Activated CD4-positive, CD25-positive, alpha-beta regulatory T cell treated with anti-CD3 and anti-CD28 coated beads, Interleukin-2, amount 50 U/mL, for 72 hours (primary cell): ENCODE measurements around the gene PAM.
"Not testable (repeated sequence)": the region's sequence is repeated elsewhere in the genome, so short reads cannot be mapped to it uniquely, and the experiment has no call there.

Experiments used
- DNase-seq: peaks from one replicate; pipeline ENCODE4 v3.0.0; 2021

The PAM gene

GRCh38 chr5:102753889-102754766, 977 bp upstream of the PAM start:
- DNase-seq: no peak

DNA sequence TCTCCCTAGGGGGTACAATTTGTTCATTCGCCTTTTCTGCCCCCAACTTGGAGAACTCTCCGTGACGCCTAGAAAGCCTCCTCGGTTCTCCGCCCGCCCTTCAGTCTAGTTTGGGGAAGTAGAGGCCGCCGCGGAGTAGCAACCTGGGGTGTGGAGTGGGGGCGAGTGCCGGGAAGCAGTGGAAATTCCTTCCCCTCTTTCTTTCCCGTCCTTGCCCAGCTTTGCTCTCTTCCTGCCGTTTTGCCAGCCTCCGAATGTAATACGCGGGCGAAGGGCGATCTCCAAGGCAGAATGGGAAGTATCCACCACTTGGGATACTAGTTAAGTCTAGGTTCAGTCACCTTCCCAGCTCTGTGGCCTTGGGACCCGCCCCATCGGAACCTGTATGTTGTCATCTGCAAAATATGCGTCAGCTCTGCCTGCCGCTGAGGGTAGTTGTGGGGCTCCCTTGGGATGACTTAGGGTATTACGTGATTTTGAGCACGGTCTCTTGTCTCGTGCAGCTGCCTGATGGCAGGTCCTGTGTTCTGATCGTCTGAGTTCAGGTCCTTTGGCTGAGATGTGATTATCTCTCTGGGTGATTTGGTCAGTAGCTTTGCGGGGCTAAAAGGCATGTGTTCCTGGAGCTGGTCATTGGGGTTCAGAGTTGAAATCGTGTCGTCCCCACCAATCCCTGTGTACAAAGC, 724 bp downstream of the PAM start:
- DNase-seq: peak; percentile 57

DNA sequence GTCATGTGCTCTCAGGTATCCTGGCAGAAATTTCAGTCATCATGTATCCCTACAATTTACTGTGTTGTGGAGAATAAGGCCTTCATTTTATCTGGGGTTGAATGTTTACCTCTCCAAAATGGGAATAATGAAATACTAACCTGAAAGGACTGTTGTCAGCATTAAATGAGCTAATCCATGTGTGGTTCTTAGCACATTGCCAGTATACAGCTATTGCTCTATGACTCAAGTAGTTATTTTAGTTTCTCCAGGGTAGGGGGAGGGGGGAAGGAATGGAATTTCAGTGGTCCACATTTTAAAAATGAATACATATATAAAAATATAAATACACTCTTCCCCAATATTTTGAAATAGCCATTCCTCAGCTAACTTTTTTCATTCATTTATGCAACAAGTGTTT, 3.5 kb downstream of the PAM start:
- DNase-seq: no peak

- DNase-seq: no peak
Measured at GRCh38 chr5:102759289-102759688, 4.2 kb downstream of the PAM start.

- DNase-seq: no peak
Measured at GRCh38 chr5:102759700-102760099, 4.6 kb downstream of the PAM start.

DNA sequence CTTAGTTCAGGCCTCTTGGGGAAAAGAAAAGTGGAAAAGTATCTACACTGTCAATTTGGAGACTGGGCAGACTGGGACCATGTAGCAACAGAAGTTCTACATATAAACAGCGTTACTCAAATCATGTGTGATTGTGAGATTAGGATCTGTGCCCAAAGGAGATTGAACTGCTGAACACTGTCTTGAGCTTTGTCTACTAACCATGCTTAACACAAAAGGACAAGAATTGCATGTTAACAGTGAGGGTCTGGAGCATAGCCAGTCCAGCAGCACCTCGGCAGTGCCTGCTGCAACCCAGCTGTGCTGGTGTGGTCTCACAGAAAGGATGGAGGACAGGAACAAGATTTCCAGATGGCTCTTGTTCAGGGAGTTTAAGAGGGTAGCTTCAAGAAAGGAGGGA, 5.7 kb downstream of the PAM start:
- DNase-seq: no peak

DNA sequence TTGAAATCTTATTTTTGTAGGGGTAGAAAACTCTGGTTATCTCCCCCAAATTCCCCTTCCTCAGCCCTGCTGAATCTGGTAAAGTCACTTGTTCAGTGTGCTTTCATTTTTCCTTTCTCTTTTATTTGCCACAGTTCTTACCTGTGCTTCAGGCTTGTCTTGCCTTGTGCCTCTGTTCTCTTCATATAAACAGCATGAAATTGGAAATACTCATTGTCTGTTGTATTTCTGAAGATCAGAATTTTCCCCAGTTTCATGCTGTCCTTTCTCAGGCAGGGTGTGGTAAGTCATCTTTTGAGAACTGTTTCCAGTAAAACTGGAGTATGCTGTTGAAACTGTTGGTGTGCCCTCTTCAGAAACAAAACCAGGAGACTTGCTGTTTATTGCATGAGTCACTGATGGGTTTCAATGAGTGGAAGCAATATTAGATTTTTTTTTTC, 7.0 kb downstream of the PAM start:
- no peak for DNase-seq

DNA sequence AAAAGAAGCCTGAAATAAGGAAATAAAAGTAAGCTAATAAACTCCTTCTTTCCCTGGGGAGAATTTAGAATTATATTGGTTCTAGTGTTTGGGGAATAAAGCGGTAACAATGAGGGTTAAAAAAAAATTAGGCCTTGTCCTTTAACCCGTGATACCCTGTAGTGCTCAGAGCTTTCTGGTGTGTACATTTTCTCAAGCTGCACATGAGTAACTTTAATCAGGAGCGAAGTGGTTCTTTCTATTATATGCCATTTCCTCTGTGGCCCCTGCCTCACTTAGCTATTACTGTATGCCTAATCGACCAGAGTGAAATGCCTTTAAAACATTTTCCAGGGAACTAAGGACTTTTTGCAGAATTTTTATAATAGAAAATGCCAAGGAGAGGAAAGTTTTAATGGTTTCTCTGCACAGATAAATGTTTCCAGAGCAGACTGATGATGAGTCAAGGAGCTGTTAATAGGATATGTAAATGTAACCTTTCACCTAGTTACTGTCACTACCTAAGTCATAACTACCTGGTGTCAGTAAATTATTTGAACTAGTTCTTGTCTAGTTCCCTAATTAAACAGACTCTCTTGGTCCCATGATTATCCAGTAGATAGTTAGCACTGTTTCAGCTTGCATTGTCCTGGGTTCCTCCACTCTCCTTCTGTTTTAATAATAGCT, 7.6 kb downstream of the PAM start:
- no peak for DNase-seq

- no peak for DNase-seq
Measured at GRCh38 chr5:102763734-102764133, 8.6 kb downstream of the PAM start.

- no peak for DNase-seq
Measured at GRCh38 chr5:102764381-102765004, 9.4 kb downstream of the PAM start.

DNA sequence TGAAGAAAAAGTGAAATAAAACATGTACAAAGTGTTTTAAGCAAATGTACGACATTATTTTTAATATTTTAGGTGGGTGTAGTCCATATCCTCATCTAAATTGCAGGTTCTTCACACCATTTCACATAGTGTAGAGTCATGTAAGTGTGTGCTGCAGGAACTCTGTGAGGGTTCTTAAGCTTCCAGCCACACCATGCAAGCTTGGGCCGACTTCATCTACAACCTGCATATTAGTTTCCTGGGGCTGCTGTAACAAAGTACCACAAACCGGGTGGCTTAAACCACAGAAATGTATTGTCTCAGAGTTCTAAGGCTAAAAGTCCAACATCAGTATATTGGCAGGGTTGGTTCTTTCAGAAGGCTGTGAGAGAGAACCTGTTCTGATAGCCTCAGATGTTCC, 10.2 kb downstream of the PAM start:
- no peak for DNase-seq

DNA sequence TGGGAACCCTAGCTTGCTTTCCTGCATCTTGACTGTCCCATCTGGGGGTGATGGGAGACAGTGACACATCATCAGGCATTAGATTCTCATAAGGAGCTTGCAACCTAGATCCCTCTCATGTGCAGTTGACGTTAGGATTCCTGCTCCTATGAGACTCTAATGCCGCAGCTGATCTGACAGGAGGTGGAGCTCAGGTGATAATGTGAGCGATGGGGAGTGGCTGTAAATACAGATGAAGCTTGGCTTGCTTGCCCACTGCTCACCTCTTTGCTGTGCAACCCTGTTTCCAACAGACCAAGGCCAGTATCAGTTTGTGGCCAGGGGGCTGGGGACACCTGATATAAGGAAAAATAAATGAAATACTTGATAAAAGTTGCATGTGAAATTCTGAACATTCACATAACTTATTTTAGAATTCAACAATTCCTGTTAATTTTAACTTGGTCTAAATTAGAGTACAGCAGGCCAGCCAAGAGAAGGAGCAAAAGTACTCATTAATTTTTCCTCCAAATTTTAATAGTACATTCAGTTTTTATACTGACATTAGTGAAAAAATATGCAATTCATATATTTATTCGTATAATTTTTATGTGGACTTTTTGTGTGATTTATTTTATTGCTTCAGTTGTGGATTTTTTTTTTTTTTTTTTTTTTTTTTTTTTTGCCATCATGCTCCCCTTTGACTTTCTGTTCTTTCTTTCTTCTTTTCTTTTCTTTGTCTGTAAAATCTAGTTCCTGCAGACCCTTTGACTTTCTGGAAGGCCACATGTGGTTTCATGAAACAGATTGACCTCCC, 11.4 kb downstream of the PAM start:
- no peak for DNase-seq

DNA sequence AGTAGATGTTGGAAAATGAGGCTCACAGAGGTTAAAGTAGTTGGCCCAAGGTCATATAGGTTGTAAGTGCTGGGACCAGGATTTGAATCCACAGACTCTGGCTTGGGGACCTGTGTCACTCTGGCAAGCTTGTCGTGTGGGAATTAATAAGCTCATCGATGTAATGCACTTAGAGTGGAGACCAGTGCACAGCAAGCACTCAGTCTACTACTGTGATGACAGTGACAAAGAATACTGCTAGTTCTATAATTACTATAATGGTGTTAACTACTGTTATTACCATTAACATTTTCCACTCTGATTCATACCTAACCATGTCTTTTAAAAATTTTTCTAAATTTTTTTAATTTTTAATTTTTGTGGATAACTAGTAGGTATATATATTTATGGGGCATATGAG, 12.8 kb downstream of the PAM start:
- no peak for DNase-seq

DNA sequence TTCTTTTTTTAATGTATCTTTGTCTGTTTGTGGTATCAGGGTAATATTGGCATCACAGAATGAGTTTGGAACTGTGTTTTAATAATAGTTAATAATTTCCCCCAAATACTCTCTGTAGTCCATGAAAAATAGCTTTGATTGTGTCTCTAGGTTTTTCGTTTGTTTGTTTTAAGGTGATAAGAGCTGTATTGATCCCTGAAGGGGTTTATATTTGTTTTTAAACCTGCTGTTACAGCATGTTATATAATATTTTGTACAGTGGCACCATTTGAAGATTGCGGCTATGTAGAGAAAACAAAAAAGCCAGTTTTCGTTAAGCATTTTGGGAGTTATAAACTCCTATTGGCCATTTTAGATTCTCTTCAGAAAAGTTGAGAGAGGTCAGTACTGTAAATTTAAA, 15.7 kb downstream of the PAM start:
- no peak for DNase-seq

GRCh38 chr5:102771435-102771834, 16.3 kb downstream of the PAM start:
- no peak for DNase-seq

DNA sequence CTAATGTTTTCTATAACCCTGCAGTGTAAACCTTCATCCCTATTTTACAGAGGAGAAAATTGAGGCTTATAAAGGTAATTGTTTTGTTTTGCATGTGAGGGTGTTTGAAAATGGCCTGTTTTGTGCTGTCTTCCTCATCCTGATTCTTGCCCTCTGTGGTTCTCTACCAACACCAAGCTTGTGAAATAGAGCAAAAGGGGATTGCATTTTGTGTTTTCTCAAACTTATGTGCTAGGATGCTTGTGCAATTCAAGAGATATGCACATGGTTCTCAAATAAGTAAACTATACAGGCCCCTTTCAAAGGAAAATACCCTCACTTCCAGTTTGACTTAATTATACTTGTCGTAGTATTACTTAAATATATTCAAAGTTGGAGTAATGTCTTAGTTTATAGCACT, 17.2 kb downstream of the PAM start:
- no peak for DNase-seq

DNA sequence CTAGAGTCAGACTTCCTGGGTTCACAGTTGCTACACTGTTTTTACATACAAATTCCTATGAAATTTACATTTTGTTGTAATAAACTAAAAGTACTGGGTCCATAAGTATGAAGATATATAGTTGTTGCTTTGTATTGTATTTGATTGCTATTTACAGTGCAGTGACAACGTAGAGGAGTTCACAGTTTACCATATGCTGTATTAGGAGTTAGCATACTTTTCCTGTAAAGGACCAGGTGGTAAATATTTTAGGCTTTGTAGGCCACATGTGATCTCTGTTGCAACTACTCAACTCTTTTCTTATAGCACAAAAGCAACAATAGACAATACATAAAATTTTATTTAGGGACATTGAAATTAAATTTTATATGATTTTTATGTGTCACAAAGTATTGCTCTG, 18.0 kb downstream of the PAM start:
- no peak for DNase-seq

DNA sequence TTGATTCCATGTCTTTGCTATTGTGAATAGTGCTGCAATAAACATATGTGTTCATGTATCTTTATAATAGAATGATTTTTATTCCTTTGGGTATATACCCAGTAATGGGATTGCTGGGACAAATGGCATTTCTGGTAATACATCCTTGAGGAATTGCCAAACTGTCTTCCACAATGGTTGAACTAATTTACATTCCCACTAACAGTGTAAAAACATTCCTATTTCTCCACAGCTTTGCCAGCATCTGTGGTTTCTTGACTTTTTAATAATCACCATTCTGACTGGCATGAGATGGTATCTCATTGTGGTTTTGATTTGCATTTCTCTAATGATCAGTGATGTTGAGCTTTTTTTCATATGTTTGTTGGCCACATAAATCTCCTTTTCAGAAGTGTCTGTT, 20.7 kb downstream of the PAM start:
- not testable (repeated sequence) for DNase-seq

DNA sequence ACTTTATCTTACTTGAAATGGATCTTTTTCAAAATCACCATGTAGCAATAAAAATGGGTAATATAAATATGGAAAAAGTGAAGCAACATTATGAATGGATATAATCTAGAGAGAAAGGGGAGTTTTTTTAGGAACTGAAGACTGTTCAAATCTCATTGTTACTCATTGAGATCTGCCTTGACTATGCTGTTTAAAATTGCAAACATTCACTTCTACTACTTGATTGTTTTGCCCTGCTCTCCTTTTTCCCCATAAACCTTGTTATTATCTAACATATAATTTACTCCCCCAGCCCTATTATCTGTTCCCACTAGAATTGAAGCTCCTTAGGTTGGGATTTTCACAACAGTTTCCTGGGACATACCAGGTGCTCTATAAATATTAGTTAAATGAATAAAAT, 22.0 kb downstream of the PAM start:
- DNase-seq: no peak

DNA sequence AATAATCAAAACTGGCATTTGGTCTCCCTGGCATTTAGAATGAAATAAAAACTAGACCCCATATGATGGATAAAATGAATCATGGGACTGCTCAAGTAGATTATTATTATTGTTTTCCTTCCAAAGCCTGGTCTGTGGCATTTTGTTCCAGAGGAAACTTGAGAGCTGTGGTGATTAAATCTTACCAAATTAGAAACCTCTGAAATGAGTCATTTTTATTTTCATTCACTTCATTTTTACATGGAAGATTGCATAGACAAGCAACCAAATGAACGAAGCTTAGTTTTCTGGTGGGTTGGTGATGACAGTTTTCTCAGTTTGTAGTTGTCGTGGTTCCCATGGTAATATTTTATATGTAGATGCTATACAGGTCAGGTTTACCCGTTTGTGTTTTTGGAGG, 23.4 kb downstream of the PAM start:
- DNase-seq: no peak

DNA sequence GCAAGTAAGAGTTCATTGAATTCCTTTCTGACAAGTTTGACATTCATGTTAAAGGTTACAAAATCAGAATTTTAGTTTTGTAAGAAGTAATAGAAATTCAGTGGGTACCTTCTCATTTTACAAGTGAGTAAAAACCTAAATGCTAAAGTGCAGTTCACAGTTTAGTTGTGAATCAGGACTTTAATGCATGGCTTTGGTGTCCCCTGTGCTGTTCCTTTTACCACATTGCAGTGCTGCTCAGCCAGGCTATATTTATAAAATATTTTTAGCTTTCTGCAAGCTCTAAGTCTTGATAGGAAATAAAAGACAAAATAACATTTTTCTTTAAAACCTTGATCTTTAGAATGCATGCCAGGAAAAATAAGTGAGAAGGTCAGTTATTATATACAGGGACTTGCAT, 26.3 kb downstream of the PAM start:
- no peak for DNase-seq

DNA sequence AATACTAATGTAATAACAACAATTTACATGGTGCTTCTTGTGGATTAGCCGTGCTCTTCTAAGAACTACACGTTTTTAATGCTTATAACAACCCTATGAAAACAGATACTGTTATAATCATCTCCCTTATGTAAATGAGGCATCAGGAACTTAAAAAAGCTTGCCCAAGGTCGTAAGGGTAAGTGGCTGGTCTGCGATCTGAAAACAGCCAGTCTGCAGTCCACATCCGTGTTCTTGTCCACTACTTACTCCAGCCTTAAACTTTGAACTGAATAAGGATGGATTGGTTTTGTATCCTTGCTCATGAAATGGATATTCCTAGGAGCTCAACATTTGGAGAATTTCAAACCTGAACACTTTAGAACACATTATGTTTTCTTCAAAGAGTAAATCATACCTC, 26.7 kb downstream of the PAM start:
- DNase-seq: no peak
